ENCODE results near the gene TMEM72. TPM values are rescaled to one million over a fixed set of nuclear protein-coding genes. Genes with fewer than 3 reads are reported as not detected.

The TMEM72 gene
- total and polyA plus RNA-seq, 2 experiments from 2014 or later, result not detected

GRCh38 chr10:44949915-44950314 lies 38.8 kb downstream of the TMEM72 start:
- Histone ChIP-seq H3K4me1 (ENCODE audit: insufficient read depth) (peaks cover 7% of the 10 kb centered on the region; the same call in 1 of the 2 replicates), H3K27me3 (ENCODE audit: insufficient read depth) (no peaks in the 10 kb centered on the region), H3K36me3 (ENCODE audit: insufficient read depth) (no peaks in the 10 kb centered on the region), H3K9me2 (ENCODE audit: insufficient read depth) (no peaks in the 10 kb centered on the region), H3K27ac (ENCODE audit: low read depth) (no peak overlapping the region), H3F3A (replicated peaks; ENCODE audit: low read depth) (no peaks in the 10 kb centered on the region), H2AFZ (no peak overlapping the region), H3K4me2 (no peak overlapping the region), H3K4me3 (no peak overlapping the region), H4K20me1 (replicated peaks; ENCODE audit: insufficient read depth) (no peaks in the 10 kb centered on the region), H3K79me2 (replicated peaks; ENCODE audit: insufficient read depth) (no peaks in the 10 kb centered on the region)
- DNase-seq (ENCODE audit: low spot score) (no peak), ATAC-seq (no peak)
- Mint-ChIP-seq H3K27ac (no peak overlapping the region), H3K4me1 (peaks cover 22% of the 10 kb centered on the region), H3K27me3 (ENCODE audit: insufficient read depth, low read depth, poor library complexity) (peaks cover 10% of the 10 kb centered on the region), H3K9me3 (peaks cover 9% of the 10 kb centered on the region), H3K4me3 (no peak overlapping the region), H3K36me3 (ENCODE audit: low read depth) (peaks cover 9% of the 10 kb centered on the region; the same call in 2 of the 3 replicates)
- TF ChIP-seq ZNF114 (CRISPR knock-in tag; IDR thresholded peaks at IDR 0.05) (no peak), EZH2phosphoT487 (IDR thresholded peaks at IDR 0.05; ENCODE audit: unreplicated experiment) (no peak), ZNF462 (CRISPR knock-in tag; IDR thresholded peaks at IDR 0.05) (no peak), POLR2AphosphoS5 (IDR thresholded peaks at IDR 0.05; ENCODE audit: low read depth) (no peak), EZH2 (IDR thresholded peaks at IDR 0.05; ENCODE audit: low read depth, unreplicated experiment) (no peak), NANOG (IDR thresholded peaks at IDR 0.05; ENCODE audit: borderline replicate concordance) (no peak), CTCF (conservative IDR thresholded peaks at IDR 0.05; ENCODE audit: low read depth in 2 of 2) (no peak), REST (IDR thresholded peaks at IDR 0.05; ENCODE audit: unreplicated experiment) (no peak), JUNB (IDR thresholded peaks at IDR 0.05; ENCODE audit: unreplicated experiment) (no peak), ETS1 (IDR thresholded peaks at IDR 0.05) (no peak), STAT1 (IDR thresholded peaks at IDR 0.05; ENCODE audit: unreplicated experiment) (no peak), ZNF331 (CRISPR knock-in tag; IDR thresholded peaks at IDR 0.05; ENCODE audit: low read depth) (no peak), CREB1 (CRISPR knock-in tag; IDR thresholded peaks at IDR 0.05; ENCODE audit: low read depth) (no peak)

Measured in GM23338 (cell line).